ENCODE data around the gene TNRC6C.

Gene TNRC6C

GRCh38 chr17:77957857-77958715 lies at the start of gene TNRC6C:
TSS of gene TNRC6C (plus strand) at chr17:77958703. CDS start at chr17:78004207, 45,504 bp downstream.
- DNase-seq, result peak; percentile 100

GRCh38 chr17:77909236-77909635 lies 49.3 kb upstream of the TNRC6C start:
- DNase-seq, result no peak

GRCh38 chr17:77909816-77910215 lies 48.7 kb upstream of the TNRC6C start:
- no peak for DNase-seq

- peak; percentile 9 for DNase-seq
Measured at GRCh38 chr17:77914385-77915254, 43.9 kb upstream of the TNRC6C start.

- no peak for DNase-seq
Measured at GRCh38 chr17:77915594-77916021, 42.9 kb upstream of the TNRC6C start.

- no peak for DNase-seq
Measured at GRCh38 chr17:77916264-77916663, 42.2 kb upstream of the TNRC6C start.

GRCh38 chr17:77916703-77917481 lies 41.6 kb upstream of the TNRC6C start:
- peak; percentile 31 for DNase-seq

GRCh38 chr17:77919276-77919675 lies 39.2 kb upstream of the TNRC6C start:
- DNase-seq, result no peak

GRCh38 chr17:77923135-77923534 lies 35.4 kb upstream of the TNRC6C start:
- DNase-seq, result no peak

- no peak for DNase-seq
Measured at GRCh38 chr17:77923776-77924513, 34.6 kb upstream of the TNRC6C start.

- DNase-seq, result no peak
Measured at GRCh38 chr17:77924757-77925336, 33.7 kb upstream of the TNRC6C start.

GRCh38 chr17:77925831-77926543 lies 32.5 kb upstream of the TNRC6C start:
- no peak for DNase-seq

- no peak for DNase-seq
Measured at GRCh38 chr17:77926981-77927380, 31.5 kb upstream of the TNRC6C start.

GRCh38 chr17:77927777-77928518 lies 30.6 kb upstream of the TNRC6C start:
- DNase-seq, result no peak

GRCh38 chr17:77928519-77929179 lies 29.9 kb upstream of the TNRC6C start:
- no peak for DNase-seq

- DNase-seq, result no peak
Measured at GRCh38 chr17:77929180-77929564, 29.3 kb upstream of the TNRC6C start.

GRCh38 chr17:77929871-77930436 lies 28.5 kb upstream of the TNRC6C start:
- DNase-seq, result no peak

GRCh38 chr17:77930780-77931768 lies 27.4 kb upstream of the TNRC6C start:
- DNase-seq, result no peak
